DOHH2 (cell line): ENCODE measurements around the gene ZWILCH.
"Not testable (repeated sequence)": the region's sequence is repeated elsewhere in the genome, so short reads cannot be mapped to it uniquely, and the experiment has no call there.

Experiments used
- CTCF ChIP-seq: fragments of 200-600 bp; sonication (generic); IDR thresholded peaks from one replicate; pipeline ENCODE4 v1.5.1; 2014; ENCODE audit warnings: antibody characterized with exemption, mild to moderate bottlenecking, low read depth, low read length; ENCODE audit not compliant: poor library complexity, severe bottlenecking
- EZH2phosphoT487 ChIP-seq: fragments of 200-600 bp; sonication (generic); IDR thresholded peaks from 2 replicates; pipeline ENCODE4 v1.6.1; 2017; ENCODE audit warnings: borderline replicate concordance, mild to moderate bottlenecking, antibody characterized with exemption, low read length, moderate library complexity, mixed read lengths

GRCh38 chr15:66589429-66589828 lies 84.3 kb downstream of the ZWILCH start:
- TF ChIP-seq CTCF, EZH2phosphoT487: not testable (repeated sequence)
